Daoy (cell line): ENCODE data around the gene MGRN1. TPM values are rescaled to one million over a fixed set of nuclear protein-coding genes. Genes with fewer than 3 reads are reported as not detected.
A peak's percentile ranks its signal among the peaks of the same experiment; 100 is the strongest.

Source experiments
- DNase-seq: peaks from one replicate; pipeline ENCODE4 v3.0.0-alpha.2; 2015; ENCODE audit warnings: low read depth
- total RNA-seq: library from RNA; depleted of rRNA; stranded (reverse); fragments of >200 nt; shearing (Covaris generic); gene quantifications from 2 replicates; pipeline ENCODE4 v1.2.3, GENCODE V29; 2014

The MGRN1 gene
- total RNA-seq, 1 experiment from 2014 or later: 8.4 TPM

GRCh38 chr16:4674926-4675530, 50.4 kb downstream of the MGRN1 start:
- no peak for DNase-seq

DNA sequence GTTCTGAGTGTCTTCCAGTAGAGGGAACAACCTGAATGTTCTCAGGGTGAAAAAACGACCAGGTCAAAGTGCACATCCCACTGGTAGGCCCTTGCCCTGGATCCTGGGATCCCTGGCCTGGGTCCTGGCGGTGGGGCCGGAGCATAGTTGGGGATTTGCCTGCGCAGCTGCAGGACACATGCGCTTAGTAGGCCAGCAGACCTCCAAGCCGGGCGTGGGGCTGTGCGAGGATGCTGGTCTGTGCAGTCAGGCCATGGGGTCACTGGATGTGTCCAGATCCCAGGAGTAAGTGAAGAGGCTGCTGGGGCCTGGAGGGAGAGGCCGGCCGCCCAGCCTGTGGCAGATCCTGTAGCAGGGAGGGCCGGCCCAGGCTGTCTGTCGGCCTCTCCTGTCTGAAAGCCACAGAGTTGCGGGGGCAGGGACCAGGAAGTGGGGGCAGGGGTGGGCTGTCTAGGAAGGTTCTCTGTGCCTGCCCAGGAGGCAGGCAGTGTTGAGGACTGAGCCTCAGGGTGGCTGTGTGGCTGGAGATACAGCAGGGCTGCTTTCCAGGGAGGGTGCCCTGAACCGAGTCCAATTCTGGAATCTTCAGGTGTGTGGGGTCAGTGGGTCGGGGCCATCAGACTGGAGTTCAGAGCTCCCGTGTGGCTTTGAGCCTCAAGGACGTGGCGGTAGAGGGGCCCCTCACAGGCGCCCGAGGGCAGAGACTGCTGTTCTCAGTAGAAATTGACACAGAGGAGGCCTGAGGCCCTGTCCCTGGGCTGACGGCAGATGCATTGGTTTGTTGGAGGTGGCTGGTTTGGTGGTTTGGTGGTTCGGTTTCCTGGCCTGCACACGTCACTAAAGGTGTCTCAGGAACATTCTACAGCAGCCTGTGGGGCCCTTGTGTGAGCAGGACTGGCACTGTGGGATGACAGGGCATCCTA, 51.5 kb downstream of the MGRN1 start:
- no peak for DNase-seq

DNA sequence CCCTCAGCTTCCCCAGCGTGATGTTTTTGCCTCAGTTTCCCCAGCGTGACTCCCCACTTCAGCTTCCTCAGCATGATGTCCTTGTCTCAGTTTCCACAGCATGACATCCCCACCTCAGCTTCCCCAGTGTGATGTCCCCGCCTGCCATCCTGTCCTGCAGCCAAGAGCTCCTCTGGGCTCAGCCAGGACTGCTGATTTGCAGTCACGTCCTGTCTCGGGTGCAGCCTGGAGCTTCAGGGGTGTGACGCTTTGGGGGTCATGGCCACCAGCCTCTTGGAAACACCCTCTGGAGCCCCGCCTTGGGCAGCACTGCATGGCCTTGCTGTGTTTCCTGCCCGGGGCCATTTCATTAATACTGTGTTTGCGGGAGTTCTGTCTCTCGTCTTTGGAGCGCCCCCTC, 52.2 kb downstream of the MGRN1 start:
- no peak for DNase-seq

GRCh38 chr16:4677390-4677789, 52.8 kb downstream of the MGRN1 start:
- no peak for DNase-seq

DNA sequence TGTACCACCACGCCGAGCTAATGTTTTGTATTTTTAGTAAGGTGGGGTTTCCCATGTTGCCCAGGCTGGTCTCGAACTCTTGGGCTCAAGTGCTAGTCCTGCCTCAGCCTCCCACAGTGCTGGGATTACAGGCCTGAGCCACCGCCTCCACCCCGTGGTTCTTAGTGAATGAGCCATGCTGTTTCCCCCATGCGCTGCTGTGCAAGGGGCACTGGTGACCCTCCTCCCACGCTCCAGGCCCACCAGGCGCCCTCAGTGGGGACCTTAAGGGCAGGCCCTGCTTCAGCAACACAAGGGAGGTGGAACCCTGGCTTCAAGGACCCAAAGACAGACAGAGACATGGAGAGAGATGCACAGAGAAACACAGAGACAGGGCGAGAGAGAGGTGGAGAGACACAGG, 53.4 kb downstream of the MGRN1 start:
- DNase-seq: no peak

GRCh38 chr16:4678596-4678995, 54.0 kb downstream of the MGRN1 start:
- no peak for DNase-seq

DNA sequence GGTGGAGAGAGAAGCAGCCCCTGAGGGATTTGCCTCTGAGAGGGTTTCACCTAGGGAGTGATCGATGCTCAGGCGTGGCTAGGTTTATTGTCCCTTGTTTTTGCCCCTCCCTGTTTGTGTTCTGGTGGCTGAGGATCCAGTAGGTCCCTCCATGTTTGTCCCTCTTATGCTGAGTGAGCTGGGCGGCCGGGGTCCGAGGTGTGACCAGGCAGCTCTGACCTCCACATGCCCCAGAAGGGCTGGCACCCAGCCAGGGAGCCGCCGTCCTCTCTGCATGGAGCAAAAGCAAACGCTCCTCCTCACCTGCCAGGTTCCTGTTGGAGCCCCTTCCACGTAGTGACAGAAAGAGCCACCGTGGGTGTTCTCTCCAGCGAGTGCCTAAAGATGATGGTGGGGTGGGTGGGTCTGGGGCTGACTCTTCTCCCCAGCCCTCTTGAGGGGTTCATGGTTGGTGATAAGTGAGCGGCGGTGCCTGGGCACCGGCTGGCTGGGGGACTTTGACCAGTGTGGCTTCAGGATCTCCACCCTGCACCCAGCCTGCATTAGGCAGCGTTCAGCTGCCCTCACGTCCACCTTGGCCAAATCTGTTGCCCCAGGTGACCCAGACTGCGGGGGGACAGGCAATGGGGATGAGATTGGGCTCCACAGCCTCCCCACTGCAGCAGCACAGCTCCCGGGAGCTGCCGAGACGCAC, 54.7 kb downstream of the MGRN1 start:
- no peak for DNase-seq

GRCh38 chr16:4679850-4680636, 55.4 kb downstream of the MGRN1 start:
- peak; percentile 78 for DNase-seq

DNA sequence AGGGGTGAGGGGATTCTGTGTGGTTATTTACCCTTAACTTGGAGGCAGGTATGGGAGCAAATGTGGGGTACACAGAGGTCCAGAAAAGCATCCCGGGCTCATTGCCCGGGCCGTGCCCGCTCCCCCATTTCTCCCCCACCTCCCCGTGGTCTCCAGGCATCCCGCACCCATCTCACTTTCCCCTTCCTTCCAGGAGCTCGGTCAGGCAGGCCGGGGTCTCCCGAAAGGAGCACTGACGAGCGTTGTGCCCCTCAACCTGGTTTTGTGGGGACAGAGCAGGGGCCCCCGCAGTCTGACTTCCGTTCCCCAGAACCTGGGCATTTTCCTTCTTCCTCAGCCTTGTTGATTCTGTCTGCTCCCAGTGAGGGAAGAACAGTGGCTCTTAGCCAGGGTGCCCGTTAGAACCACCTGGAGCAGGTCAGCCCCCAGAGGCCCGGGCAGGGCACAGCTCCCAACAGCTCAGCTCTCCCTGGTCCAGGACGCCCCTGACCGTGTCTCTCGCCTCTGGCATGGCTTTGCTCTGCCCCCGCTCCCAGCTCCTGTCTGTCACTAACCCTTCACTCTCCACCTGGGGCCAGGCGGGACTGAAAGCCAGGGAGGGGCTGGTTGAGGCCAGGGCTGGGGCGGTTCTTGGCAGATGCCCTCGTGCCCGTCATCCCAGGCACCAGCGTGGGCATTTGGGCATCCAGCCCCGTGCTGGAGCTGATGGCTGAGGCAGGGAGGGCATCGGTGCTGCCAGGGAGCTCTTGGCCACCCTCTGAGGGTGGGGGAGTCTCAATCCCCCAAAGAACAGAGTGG, 56.2 kb downstream of the MGRN1 start:
- DNase-seq: no peak

DNA sequence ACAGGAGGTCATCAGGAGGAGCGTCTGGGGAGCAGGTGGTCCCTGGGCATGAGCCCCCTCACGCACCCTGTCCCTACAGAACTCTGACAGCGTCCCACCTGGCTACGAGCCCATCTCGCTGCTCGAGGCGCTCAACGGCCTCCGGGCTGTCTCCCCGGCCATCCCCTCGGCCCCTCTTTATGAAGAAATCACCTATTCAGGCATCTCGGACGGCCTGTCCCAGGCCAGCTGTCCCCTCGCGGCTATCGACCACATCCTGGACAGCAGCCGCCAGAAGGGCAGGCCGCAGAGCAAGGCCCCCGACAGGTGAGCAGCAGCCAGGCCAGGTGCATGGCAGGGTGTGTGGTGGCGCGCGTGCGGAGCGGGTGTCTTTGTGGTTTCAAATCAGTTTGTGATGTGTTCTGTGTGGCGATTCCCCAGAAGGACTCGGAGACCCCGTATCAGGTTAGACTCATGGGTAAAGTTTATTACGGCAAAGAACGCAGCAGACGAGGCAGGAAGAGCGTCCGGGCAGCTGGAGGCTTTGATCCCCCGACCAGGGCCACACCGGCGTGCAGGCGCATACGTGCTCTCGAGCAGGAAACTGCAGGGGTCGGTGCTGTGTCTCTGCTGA, 57.0 kb downstream of the MGRN1 start:
- no peak for DNase-seq

- no peak for DNase-seq
Observed at GRCh38 chr16:4682084-4682591, 57.5 kb downstream of the MGRN1 start.

GRCh38 chr16:4682616-4683254, 58.1 kb downstream of the MGRN1 start:
- no peak for DNase-seq

DNA sequence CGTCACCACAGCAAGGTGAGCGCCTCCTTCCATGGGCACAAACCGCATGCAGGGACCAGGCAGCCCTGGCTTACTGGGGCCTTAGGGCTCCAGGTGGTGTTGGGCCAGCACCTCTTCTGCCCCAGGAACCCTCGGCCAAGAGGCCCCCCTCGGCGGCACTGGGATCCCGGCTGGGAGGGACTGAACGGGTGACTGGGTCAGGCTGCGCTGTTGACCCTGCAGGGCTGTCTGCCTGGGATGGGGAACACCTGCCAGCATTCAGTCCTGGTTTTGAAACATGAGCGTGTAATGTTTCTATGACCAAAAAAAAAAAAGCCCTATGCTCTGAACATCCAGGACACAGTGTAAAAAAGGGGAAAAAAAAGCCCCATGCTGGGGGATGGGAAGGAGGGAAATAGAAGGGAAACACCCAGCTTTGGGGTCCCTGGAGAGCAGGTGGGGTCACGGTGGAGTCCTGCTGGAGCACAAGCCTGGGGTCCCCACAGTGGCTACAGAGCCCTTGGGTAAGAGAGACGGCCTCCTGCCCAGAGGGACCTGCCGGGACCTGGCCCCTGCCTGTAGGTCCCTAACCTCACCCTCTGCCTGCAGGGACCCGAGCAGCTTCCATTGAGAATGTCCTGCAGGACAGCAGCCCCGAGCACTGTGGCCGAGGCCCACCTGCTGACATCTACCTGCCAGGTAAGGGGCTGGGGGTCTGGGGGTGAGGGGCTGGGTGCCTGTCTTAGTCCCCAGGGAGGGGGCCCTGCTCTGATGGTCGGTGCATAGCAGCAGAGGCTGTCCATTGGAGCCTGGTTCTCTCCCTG, 58.8 kb downstream of the MGRN1 start:
- DNase-seq: no peak

- DNase-seq: no peak
Observed at GRCh38 chr16:4684058-4684715, 59.6 kb downstream of the MGRN1 start.

GRCh38 chr16:4684763-4685162, 60.1 kb downstream of the MGRN1 start:
- DNase-seq: no peak

GRCh38 chr16:4685292-4685691, 60.7 kb downstream of the MGRN1 start:
- DNase-seq: no peak

DNA sequence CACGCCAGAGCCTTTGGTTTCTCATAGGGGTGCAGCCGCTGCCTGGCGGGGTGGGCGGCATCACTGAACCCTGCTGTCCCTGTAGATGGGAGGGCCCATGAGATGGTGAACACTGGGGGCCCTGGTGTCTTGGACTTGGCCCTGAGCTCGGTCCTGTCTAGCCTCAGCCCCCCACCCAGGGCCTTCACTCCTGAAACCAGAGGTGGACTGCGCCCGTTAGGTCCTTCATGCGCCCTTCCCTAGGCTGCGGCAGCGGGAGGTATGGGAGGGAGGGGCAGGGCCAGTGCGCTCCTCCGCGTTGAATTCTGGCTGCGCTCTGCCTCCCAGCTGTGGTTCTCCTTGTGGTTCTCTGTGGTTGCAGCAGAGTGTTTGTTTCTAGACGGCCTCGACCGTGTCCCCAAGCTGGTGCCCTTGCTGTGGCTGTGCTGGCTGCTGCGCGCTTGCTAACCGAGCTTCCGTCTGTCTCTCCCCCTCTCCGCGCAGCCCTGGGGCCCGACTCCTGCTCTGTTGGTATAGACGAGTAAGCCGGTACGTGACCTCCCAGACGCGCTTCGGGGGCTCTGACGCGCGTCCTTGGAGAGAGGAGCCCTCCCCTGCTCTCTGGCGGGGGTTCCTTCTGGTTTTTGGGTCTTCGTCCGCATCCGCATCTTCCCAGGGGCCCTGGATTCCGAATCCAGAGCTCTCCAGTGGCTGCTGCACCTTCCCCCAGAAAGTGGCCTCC, 61.3 kb downstream of the MGRN1 start:
- DNase-seq: no peak
